Superior temporal gyrus (tissue), 1 donor: ENCODE measurements around the gene B4GALNT4.
"Not testable (repeated sequence)": the region's sequence is repeated elsewhere in the genome, so short reads cannot be mapped to it uniquely, and the experiment has no call there.

Experiments
- DNase-seq: peaks from one replicate; pipeline ENCODE4 v3.0.0-alpha.2; 2016; ENCODE audit errors: extremely low spot score

Gene B4GALNT4

GRCh38 chr11:422249-422656 is 53.0 kb downstream of the B4GALNT4 start:
- DNase-seq, result no peak

- DNase-seq, result no peak
Measured at GRCh38 chr11:424232-424631, 54.9 kb downstream of the B4GALNT4 start.

GRCh38 chr11:424766-425165 is 55.5 kb downstream of the B4GALNT4 start:
- not testable (repeated sequence) for DNase-seq

GRCh38 chr11:425301-425700 is 56.0 kb downstream of the B4GALNT4 start:
- DNase-seq, result no peak

GRCh38 chr11:426851-427250 is 57.6 kb downstream of the B4GALNT4 start:
- DNase-seq, result no peak

- DNase-seq, result no peak
Measured at GRCh38 chr11:428295-428694, 59.0 kb downstream of the B4GALNT4 start.

GRCh38 chr11:429391-429790 is 60.1 kb downstream of the B4GALNT4 start:
- DNase-seq, result no peak

DNA sequence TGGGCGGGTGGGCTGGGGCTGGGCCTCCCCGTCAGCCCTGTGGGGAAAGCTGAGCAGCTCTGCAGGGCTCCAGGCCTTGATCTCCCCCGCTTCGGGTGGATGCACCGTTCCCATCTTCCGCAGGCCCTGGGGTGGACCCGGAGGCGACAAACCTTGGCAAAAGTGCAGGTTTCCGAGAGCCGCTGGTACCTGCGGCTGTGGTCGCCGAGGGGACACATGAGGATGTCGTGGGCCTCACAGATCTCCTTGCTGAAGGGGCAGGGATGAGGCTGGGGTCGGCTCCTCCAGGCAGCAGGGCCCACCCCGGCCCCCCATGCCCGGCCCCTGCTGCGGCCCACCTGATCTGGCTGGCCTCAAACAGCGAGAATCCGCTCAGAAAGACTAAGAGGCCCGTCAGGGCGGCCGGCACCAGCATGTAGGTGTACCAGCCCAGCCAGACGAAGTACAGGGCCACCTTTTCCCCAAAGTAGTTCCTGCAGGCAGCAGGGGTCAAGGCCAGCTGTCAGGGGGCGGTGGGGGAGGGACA is 60.7 kb downstream of the B4GALNT4 start:
- DNase-seq, result no peak
